OCI-LY7 (cell line): ENCODE results near the gene RICTOR. TPM values are rescaled to one million over a fixed set of nuclear protein-coding genes. Genes with fewer than 3 reads are reported as not detected.

Experiments used
- BruUV-seq: library from RNA; stranded (reverse); fragments of 400-500 nt; replicated peaks from 2 replicates; lab custom pipeline; 2021; lab: Mats Ljungman, UMichigan
- CTCF ChIA-PET: fragments of 300-600 bp; sonication (Branson Sonifier 250); formaldehyde crosslinking; loops from one replicate; lab custom pipeline; 2022; ENCODE audit warnings: antibody characterized with exemption; ENCODE audit not compliant: unreplicated experiment; lab: Charles Lee
- POLR2A ChIA-PET: fragments of 300-600 bp; sonication (Branson Sonifier 250); formaldehyde crosslinking; loops from one replicate; lab custom pipeline; 2022; ENCODE audit warnings: antibody characterized with exemption; lab: Charles Lee
- DNase-seq: peaks from one replicate; pipeline ENCODE4 v3.0.0-alpha.2; 2015; ENCODE audit warnings: low spot score
- H2AFZ ChIP-seq: fragments of 200-600 bp; sonication (generic), shearing (Covaris generic); 2 replicates; pipeline ENCODE4 v1.6.1; 2014; ENCODE audit warnings: mild to moderate bottlenecking, antibody characterized with exemption, low read length, moderate library complexity
- H3K27ac ChIP-seq: fragments of 200-600 bp; sonication (generic); 2 replicates; pipeline ENCODE4 v1.5.1; 2014; ENCODE audit warnings: mixed run types, low read depth, mild to moderate bottlenecking, moderate library complexity, low read length, inconsistent platforms; ENCODE audit not compliant: poor library complexity, severe bottlenecking
- H3K36me3 ChIP-seq: fragments of 200-600 bp; sonication (generic); 2 replicates; pipeline ENCODE4 v1.6.1; 2014; ENCODE audit warnings: mild to moderate bottlenecking, antibody characterized with exemption, low read length, moderate library complexity, mixed read lengths; ENCODE audit not compliant: insufficient read depth
- H3K4me1 ChIP-seq: fragments of 200-600 bp; sonication (generic); 2 replicates; pipeline ENCODE4 v1.5.1; 2014; ENCODE audit warnings: mild to moderate bottlenecking, low read length; ENCODE audit not compliant: insufficient read depth, poor library complexity, severe bottlenecking
- H3K4me2 ChIP-seq: fragments of 200-600 bp; sonication (generic); 2 replicates; pipeline ENCODE4 v1.6.1; 2014; ENCODE audit warnings: mild to moderate bottlenecking, low read length
- H3K4me3 ChIP-seq: fragments of 200-600 bp; sonication (generic); 2 replicates; pipeline ENCODE4 v1.5.1; 2014; ENCODE audit warnings: mild to moderate bottlenecking, low read depth, low read length; ENCODE audit not compliant: poor library complexity, severe bottlenecking
- H3K79me2 ChIP-seq: fragments of 200-600 bp; sonication (generic); 2 replicates; pipeline ENCODE4 v1.6.1; 2016; ENCODE audit warnings: low read depth, mild to moderate bottlenecking, low read length, moderate library complexity, mixed read lengths; ENCODE audit not compliant: insufficient read depth
- H3K9me2 ChIP-seq: fragments of 200-600 bp; sonication (generic); 2 replicates; pipeline ENCODE4 v1.6.1; 2016; ENCODE audit warnings: mild to moderate bottlenecking, low read length, mixed read lengths; ENCODE audit not compliant: insufficient read depth
- H3K9me3 ChIP-seq: fragments of 200-600 bp; sonication (generic); 2 replicates; pipeline ENCODE4 v1.6.1; 2014; ENCODE audit warnings: mild to moderate bottlenecking, mixed run types, low read length, mixed read lengths
- H4K20me1 ChIP-seq: fragments of 200-600 bp; sonication (generic); 2 replicates; pipeline ENCODE4 v1.6.1; 2014; ENCODE audit warnings: mild to moderate bottlenecking, antibody characterized with exemption, low read length, moderate library complexity, mixed read lengths; ENCODE audit not compliant: insufficient read depth
- EZH2phosphoT487 ChIP-seq: fragments of 200-600 bp; sonication (generic); IDR thresholded peaks from 2 replicates; pipeline ENCODE4 v1.6.1; 2018; ENCODE audit warnings: low read depth, borderline replicate concordance, mild to moderate bottlenecking, mixed run types, antibody characterized with exemption, low read length, moderate library complexity, mixed read lengths
- intact Hi-C: fragments of 100-400 bp; cut with micrococcal nuclease; formaldehyde crosslinking; loops from one replicate; pipeline ENCODE4 v1.10.0; 2022; ENCODE audit not compliant: unreplicated experiment
- total RNA-seq, 2 experiments: library from RNA; depleted of rRNA in 1 of 2; stranded (reverse); fragments of >200 nt in 1 of 2; shearing (Covaris generic) in 1 of 2; gene quantifications; 2 replicates each; pipeline ENCODE4 v1.2.3, GENCODE V29; 2014 to 2022
- TF ChIP-seq, protein P1 (sequence below): fragments of 200-600 bp; sonication (generic); conservative IDR thresholded peaks from 2 replicates; pipeline ENCODE4 v1.5.1; 2014; ENCODE audit warnings: mild to moderate bottlenecking, antibody characterized with exemption, low read length, moderate library complexity, mixed read lengths

Gene RICTOR
- total RNA-seq, 2 experiments from 2014 or later: 10.9 to 22.9 TPM

DNA sequence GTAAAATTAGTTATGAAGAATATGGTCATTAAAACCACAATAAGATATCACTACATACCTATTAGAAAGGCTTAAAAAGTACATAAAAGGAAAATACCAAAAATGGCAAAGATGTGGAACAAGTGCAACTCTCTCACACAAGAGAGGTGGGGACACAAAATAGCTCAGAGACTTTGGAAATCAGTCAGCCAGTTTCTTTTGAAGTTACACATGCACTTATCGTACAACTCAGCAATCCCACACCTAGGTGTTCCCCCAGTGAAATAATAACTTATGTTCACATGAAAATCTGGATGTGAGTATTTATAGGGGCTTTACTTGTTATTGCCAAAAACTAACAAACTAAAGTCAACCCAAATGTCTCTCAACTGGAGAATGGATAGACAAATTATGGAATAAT is 9.8 kb upstream of the RICTOR start:
- ChIA-PET POLR2A (interaction anchor here (0.7 kb wide), 1 partner anchor 59 kb away, joined by 3 read pairs; no protein-coding TSS in a partner anchor), CTCF (no interaction called here)
- no peak for DNase-seq
- no peaks in the 10 kb centered on the region for H3K36me3 ChIP-seq
- no peaks in the 10 kb centered on the region for H3K79me2 ChIP-seq
- H3K4me2 ChIP-seq: no peak overlapping the region
- intact Hi-C loops: no loop called here
- no peak for TF ChIP-seq EZH2phosphoT487
- TF ChIP-seq, protein P1, sequence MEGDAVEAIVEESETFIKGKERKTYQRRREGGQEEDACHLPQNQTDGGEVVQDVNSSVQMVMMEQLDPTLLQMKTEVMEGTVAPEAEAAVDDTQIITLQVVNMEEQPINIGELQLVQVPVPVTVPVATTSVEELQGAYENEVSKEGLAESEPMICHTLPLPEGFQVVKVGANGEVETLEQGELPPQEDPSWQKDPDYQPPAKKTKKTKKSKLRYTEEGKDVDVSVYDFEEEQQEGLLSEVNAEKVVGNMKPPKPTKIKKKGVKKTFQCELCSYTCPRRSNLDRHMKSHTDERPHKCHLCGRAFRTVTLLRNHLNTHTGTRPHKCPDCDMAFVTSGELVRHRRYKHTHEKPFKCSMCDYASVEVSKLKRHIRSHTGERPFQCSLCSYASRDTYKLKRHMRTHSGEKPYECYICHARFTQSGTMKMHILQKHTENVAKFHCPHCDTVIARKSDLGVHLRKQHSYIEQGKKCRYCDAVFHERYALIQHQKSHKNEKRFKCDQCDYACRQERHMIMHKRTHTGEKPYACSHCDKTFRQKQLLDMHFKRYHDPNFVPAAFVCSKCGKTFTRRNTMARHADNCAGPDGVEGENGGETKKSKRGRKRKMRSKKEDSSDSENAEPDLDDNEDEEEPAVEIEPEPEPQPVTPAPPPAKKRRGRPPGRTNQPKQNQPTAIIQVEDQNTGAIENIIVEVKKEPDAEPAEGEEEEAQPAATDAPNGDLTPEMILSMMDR: no peak
- no peak overlapping the region for H3K4me3 ChIP-seq
- H2AFZ ChIP-seq: no peak overlapping the region
- BruUV-seq: no TSS peak
- H3K9me3 ChIP-seq: no peaks in the 10 kb centered on the region
- H3K27ac ChIP-seq: no peak overlapping the region
- no peaks in the 10 kb centered on the region for H3K9me2 ChIP-seq
- no peaks in the 10 kb centered on the region for H3K4me1 ChIP-seq
- H4K20me1 ChIP-seq: no peaks in the 10 kb centered on the region

DNA sequence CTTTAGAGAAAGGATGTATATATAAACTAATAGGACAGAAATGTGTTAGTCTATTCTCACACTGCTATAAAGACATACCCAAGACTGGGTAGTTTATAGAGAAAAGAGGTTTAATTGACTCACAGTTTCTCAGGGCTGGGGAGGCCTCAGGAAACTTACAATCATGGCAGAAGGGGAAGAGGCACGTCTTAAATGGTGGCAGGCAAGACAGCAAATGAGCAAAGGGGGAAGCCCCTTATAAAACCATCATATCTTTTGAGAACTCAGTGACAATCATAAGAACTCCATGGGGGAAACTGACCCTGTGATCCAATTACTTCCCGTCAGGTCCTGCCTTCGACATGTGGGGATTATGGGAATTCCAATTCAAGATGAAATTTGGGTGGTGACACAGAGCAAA is 8.8 kb upstream of the RICTOR start:
- Histone ChIP-seq H3K4me1 (no peaks in the 10 kb centered on the region), H3K27ac (no peak overlapping the region), H3K9me2 (no peaks in the 10 kb centered on the region), H4K20me1 (no peaks in the 10 kb centered on the region), H3K4me2 (no peak overlapping the region), H3K9me3 (no peaks in the 10 kb centered on the region), H3K36me3 (no peaks in the 10 kb centered on the region), H3K79me2 (no peaks in the 10 kb centered on the region), H3K4me3 (no peak overlapping the region), H2AFZ (no peak overlapping the region)
- TF ChIP-seq EZH2phosphoT487: no peak
- TF ChIP-seq, protein P1: no peak
- DNase-seq: no peak
- POLR2A ChIA-PET: interaction anchor here (0.9 kb wide), 1 partner anchor 95 kb away, joined by 3 read pairs; no protein-coding TSS in a partner anchor
- no TSS peak for BruUV-seq
- CTCF ChIA-PET: no interaction called here
- intact Hi-C loops: no loop called here

DNA sequence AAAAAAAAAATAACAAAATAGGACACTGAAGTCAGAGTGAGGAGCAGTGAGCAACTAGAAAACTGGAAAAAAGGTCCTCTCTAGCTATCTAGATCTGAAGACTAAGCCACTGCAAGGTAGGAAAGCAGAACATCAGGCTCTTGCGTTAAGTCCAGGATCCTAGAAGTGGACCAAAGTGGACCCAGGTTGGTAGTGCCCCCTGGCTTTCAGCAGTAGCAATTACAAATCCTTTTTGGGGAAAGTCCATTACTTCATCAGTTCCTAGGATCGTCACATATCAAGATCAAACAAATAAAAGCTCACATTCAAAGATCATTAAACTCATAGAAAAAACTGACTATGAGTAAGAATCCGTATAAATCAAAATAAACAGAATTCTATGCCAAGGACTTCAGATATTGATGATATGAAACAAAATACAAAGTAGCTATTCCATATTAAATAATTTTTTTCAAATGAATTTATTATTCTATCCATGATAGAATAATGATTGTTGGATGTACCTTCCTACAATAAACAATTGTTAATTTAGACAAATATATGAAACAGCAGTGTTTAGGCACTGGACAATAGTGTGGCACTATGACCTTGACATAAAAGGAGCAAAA is 6.5 kb upstream of the RICTOR start:
- Histone ChIP-seq H3K9me2 (no peaks in the 10 kb centered on the region), H3K79me2 (no peaks in the 10 kb centered on the region), H3K4me1 (peaks cover 19% of the 10 kb centered on the region), H3K4me2 (no peak overlapping the region), H3K36me3 (no peaks in the 10 kb centered on the region), H3K9me3 (no peaks in the 10 kb centered on the region), H2AFZ (no peak overlapping the region), H3K27ac (no peak overlapping the region), H3K4me3 (no peak overlapping the region), H4K20me1 (no peaks in the 10 kb centered on the region)
- ChIA-PET POLR2A (interaction anchor here (0.6 to 0.7 kb wide), 3 partner anchors 18 to 1754 kb away, joined by 3 to 4 read pairs (median 4); no protein-coding TSS in a partner anchor), CTCF (interaction anchor here (1.0 kb wide), 1 partner anchor 252 kb away, joined by 3 read pairs; no protein-coding TSS in a partner anchor)
- peak; percentile 55 for DNase-seq
- no TSS peak for BruUV-seq
- TF ChIP-seq, protein P1: peak; percentile 91
- TF ChIP-seq EZH2phosphoT487: no peak
- intact Hi-C loops: no loop called here
